GM12891 (cell line): ENCODE results near the gene MAG.

Experiments used
- PAX5 ChIP-seq: IDR thresholded peaks from 2 replicates; pipeline ENCODE4 v1.6.1; 2011; ENCODE audit warnings: low read length, moderate library complexity, mild to moderate bottlenecking; ENCODE audit not compliant: insufficient read depth, severe bottlenecking
- POLR2A ChIP-seq: IDR thresholded peaks from 2 replicates; pipeline ENCODE4 v1.6.1; 2011; ENCODE audit warnings: low read depth, low read length, control low read depth
- POLR2AphosphoS5 ChIP-seq: IDR thresholded peaks from 2 replicates; pipeline ENCODE4 v1.6.1; 2011; ENCODE audit warnings: low read depth, low read length, control low read depth
- POU2F2 ChIP-seq: IDR thresholded peaks from 2 replicates; pipeline ENCODE4 v1.6.1; 2011; ENCODE audit warnings: low read depth, mild to moderate bottlenecking, control low read depth, low read length, moderate library complexity
- SPI1 ChIP-seq: IDR thresholded peaks from 2 replicates; pipeline ENCODE4 v1.6.1; 2011; ENCODE audit warnings: low read depth, low read length, control low read depth
- TAF1 ChIP-seq: IDR thresholded peaks from 2 replicates; pipeline ENCODE4 v1.6.1; 2011; ENCODE audit warnings: low read depth, low read length, control low read depth

GRCh38 chr19:35349614-35350521 lies 57.9 kb downstream of the MAG start:
- TF ChIP-seq POLR2AphosphoS5 (no peak; the same call in 1 of the 2 replicates), POLR2A (no peak; the same call in 1 of the 2 replicates), SPI1 (no peak), TAF1 (no peak), PAX5 (no peak), POU2F2 (no peak; the same call in 1 of the 2 replicates)
